ENCODE data around the gene TRMT6.

- TF ChIP-seq CTCF (IDR thresholded peaks at IDR 0.05 in 2 of 3, conservative IDR thresholded peaks at IDR 0.05 in 1 of 3; ENCODE audit: insufficient read depth in 2 of 3, low read depth in 1 of 3, low read length in 3 of 3) (no peak), USF2 (CRISPR knock-in tag; IDR thresholded peaks at IDR 0.05) (no peak), HMGXB4 (CRISPR knock-in tag; IDR thresholded peaks at IDR 0.05) (no peak), NR0B1 (IDR thresholded peaks at IDR 0.05; ENCODE audit: partially characterized antibody) (no peak), NR3C1 (CRISPR knock-in tag; IDR thresholded peaks at IDR 0.05) (no peak), JUND (IDR thresholded peaks at IDR 0.05; ENCODE audit: borderline replicate concordance, low read depth, low read length) (no peak), JUND (tag; IDR thresholded peaks at IDR 0.05; ENCODE audit: borderline replicate concordance, low read depth, low read length) (no peak), KAT2B (IDR thresholded peaks at IDR 0.05; ENCODE audit: low read depth, low read length) (no peak)
Measured at GRCh38 chr20:5895626-5896025, 54.7 kb downstream of the TRMT6 start.
